IMR-90 (cell line): Measurements from ENCODE around the gene REPS2. TPM values are rescaled to one million over a fixed set of nuclear protein-coding genes. Genes with fewer than 3 reads are reported as not detected.

Source experiments
- ATAC-seq: fragments of 200-7000 bp; cut with Tn5 transposase; 2 replicates; pipeline ENCODE4 v1.9.1; 2020; ENCODE audit warnings: low read depth, mild to moderate bottlenecking, moderate library complexity
- BruUV-seq: library from RNA; stranded (reverse); fragments of 400-500 nt; replicated peaks from 2 replicates; lab custom pipeline; 2021; lab: Mats Ljungman, UMichigan
- CTCF ChIA-PET: fragments of 300-600 bp; formaldehyde crosslinking; extraction: SDS; loops from one replicate; lab custom pipeline; 2021; ENCODE audit warnings: antibody characterized with exemption; lab: Yijun Ruan, JAX
- POLR2A ChIA-PET: fragments of 300-600 bp; sonication (Branson Sonifier 250); formaldehyde crosslinking; loops from one replicate; lab custom pipeline; 2022; ENCODE audit warnings: antibody characterized with exemption; ENCODE audit not compliant: unreplicated experiment; lab: Charles Lee
- DNase-seq: peaks from one replicate; pipeline ENCODE4 v3.0.0; 2013
- H2AFZ ChIP-seq: replicated peaks from 2 replicates; pipeline ENCODE3; 2013; ENCODE audit warnings: low read length, mild to moderate bottlenecking; ENCODE audit not compliant: poor library complexity
- H2AK5ac ChIP-seq: 2 replicates; pipeline ENCODE4 v1.6.1; 2013; ENCODE audit warnings: low read depth, low read length, inconsistent platforms
- H2AK9ac ChIP-seq: replicated peaks from 2 replicates; pipeline ENCODE3; 2013; ENCODE audit warnings: mild to moderate bottlenecking, low read depth, low read length, moderate library complexity; ENCODE audit not compliant: poor library complexity
- H2BK120ac ChIP-seq: 2 replicates; pipeline ENCODE4 v1.6.1; 2013; ENCODE audit warnings: low read depth, low read length, inconsistent platforms
- H2BK15ac ChIP-seq: 3 replicates; pipeline ENCODE4 v1.6.1; 2013; ENCODE audit warnings: low read depth, low read length, inconsistent platforms
- H2BK20ac ChIP-seq: 2 replicates; pipeline ENCODE4 v1.6.1; 2013; ENCODE audit warnings: low read depth, mild to moderate bottlenecking, inconsistent platforms, low read length, moderate library complexity
- H2BK5ac ChIP-seq: 2 replicates; pipeline ENCODE4 v1.6.1; 2013; ENCODE audit warnings: mild to moderate bottlenecking, low read depth, low read length, inconsistent platforms; ENCODE audit not compliant: poor library complexity, severe bottlenecking
- H3K14ac ChIP-seq: replicated peaks from 2 replicates; pipeline ENCODE4 v1.6.1; 2013; ENCODE audit warnings: low read depth, low read length, inconsistent platforms
- H3K18ac ChIP-seq: 2 replicates; pipeline ENCODE4 v1.6.1; 2013; ENCODE audit warnings: low read depth, low read length, control low read depth
- H3K23ac ChIP-seq: 2 replicates; pipeline ENCODE4 v1.6.1; 2013; ENCODE audit warnings: low read depth, low read length, inconsistent platforms
- H3K27ac ChIP-seq: 2 replicates; pipeline ENCODE4 v1.5.1; 2013; ENCODE audit warnings: mild to moderate bottlenecking, control low read depth, low read length; ENCODE audit not compliant: insufficient read depth
- H3K27me3 ChIP-seq: 2 replicates; pipeline ENCODE4 v1.6.1; 2013; ENCODE audit warnings: low read length; ENCODE audit not compliant: control insufficient read depth, insufficient read depth
- H3K36me3 ChIP-seq: 2 replicates; pipeline ENCODE4 v1.6.1; 2013; ENCODE audit warnings: low read length, mixed read lengths; ENCODE audit not compliant: control insufficient read depth, insufficient read depth
- H3K4ac ChIP-seq: 2 replicates; pipeline ENCODE4 v1.6.1; 2013; ENCODE audit warnings: low read depth, low read length, inconsistent platforms
- H3K4me1 ChIP-seq: 2 replicates; pipeline ENCODE4 v1.6.1; 2013; ENCODE audit warnings: low read length, mixed read lengths; ENCODE audit not compliant: control insufficient read depth, insufficient read depth
- H3K4me2 ChIP-seq: 2 replicates; pipeline ENCODE4 v1.6.1; 2013; ENCODE audit warnings: low read depth, mild to moderate bottlenecking, control low read depth, low read length, moderate library complexity
- H3K4me3 ChIP-seq: 2 replicates; pipeline ENCODE4 v1.5.1; 2013; ENCODE audit warnings: low read depth, mild to moderate bottlenecking, control low read depth, low read length, moderate library complexity; ENCODE audit not compliant: insufficient read depth
- H3K56ac ChIP-seq: 2 replicates; pipeline ENCODE4 v1.6.1; 2013; ENCODE audit warnings: low read length, inconsistent platforms; ENCODE audit not compliant: insufficient read depth; ENCODE audit errors: extremely low read depth
- H3K79me1 ChIP-seq, 2 experiments: 2 replicates each; pipeline ENCODE4 v1.6.1; 2013; ENCODE audit warnings: low read length in 2 of 2, inconsistent platforms in 1 of 2, low read depth in 1 of 2
- H3K9ac ChIP-seq: 2 replicates; pipeline ENCODE4 v1.6.1; 2013; ENCODE audit warnings: low read depth, low read length, control low read depth
- H3K9me1 ChIP-seq: 2 replicates; pipeline ENCODE4 v1.6.1; 2013; ENCODE audit warnings: low read length, inconsistent platforms; ENCODE audit not compliant: insufficient read depth
- H3K9me3 ChIP-seq: 2 replicates; pipeline ENCODE4 v1.6.1; 2013; ENCODE audit warnings: low read length; ENCODE audit not compliant: control insufficient read depth, insufficient read depth
- H4K20me1 ChIP-seq: 2 replicates; pipeline ENCODE4 v1.6.1; 2013; ENCODE audit warnings: low read length, inconsistent platforms; ENCODE audit not compliant: insufficient read depth
- H4K5ac ChIP-seq: 2 replicates; pipeline ENCODE4 v1.6.1; 2013; ENCODE audit warnings: mild to moderate bottlenecking, low read depth, low read length, control low read depth
- H4K8ac ChIP-seq, 2 experiments: 2 replicates each; pipeline ENCODE4 v1.6.1; 2013; ENCODE audit warnings: low read depth in 2 of 2, low read length in 2 of 2, control low read depth in 1 of 2, inconsistent platforms in 1 of 2
- H4K91ac ChIP-seq: 2 replicates; pipeline ENCODE4 v1.6.1; 2013; ENCODE audit warnings: low read depth, low read length, inconsistent platforms; ENCODE audit not compliant: insufficient read depth
- BHLHE40 ChIP-seq: fragments of 150-350 bp; IDR thresholded peaks from 2 replicates; pipeline ENCODE4 v1.6.1; 2016; ENCODE audit warnings: mild to moderate bottlenecking, low read depth, low read length
- CEBPB ChIP-seq: IDR thresholded peaks from 2 replicates; pipeline ENCODE4 v1.6.1; 2012; ENCODE audit warnings: low read depth, low read length, improper control_type of control experiment
- MAFK ChIP-seq: IDR thresholded peaks from 2 replicates; pipeline ENCODE4 v1.6.1; 2012; ENCODE audit warnings: low read depth, low read length, improper control_type of control experiment
- NFE2L2 ChIP-seq: fragments of 150-350 bp; IDR thresholded peaks from 2 replicates; pipeline ENCODE4 v1.6.1; 2016; ENCODE audit warnings: low read depth, mild to moderate bottlenecking, low read length
- POLR2A ChIP-seq: IDR thresholded peaks from 2 replicates; pipeline ENCODE4 v1.6.1; 2012; ENCODE audit warnings: mild to moderate bottlenecking, low read depth, low read length
- RAD21 ChIP-seq: IDR thresholded peaks from 2 replicates; pipeline ENCODE4 v1.6.1; 2012; ENCODE audit warnings: low read length, improper control_type of control experiment
- SMC3 ChIP-seq: fragments of 150-350 bp; IDR thresholded peaks from 2 replicates; pipeline ENCODE4 v1.6.1; 2016; ENCODE audit warnings: low read depth, mild to moderate bottlenecking, antibody characterized with exemption, low read length, moderate library complexity
- dilution Hi-C: fragments of 300-500 bp; cut with HindIII; formaldehyde crosslinking; loops from one replicate; pipeline ENCODE4 v1.14.3; 2018; ENCODE audit warnings: low sequenced_read_pairs; ENCODE audit not compliant: unreplicated experiment
- in situ Hi-C: fragments of 300-500 bp; cut with MboI; formaldehyde crosslinking; loops from 3 replicates; pipeline ENCODE4 v1.14.3; 2019; ENCODE audit warnings: low sequenced_read_pairs, inconsistent platforms, mixed read lengths
- intact Hi-C: fragments of 100-400 bp; cut with micrococcal nuclease; formaldehyde crosslinking; loops from 2 replicates; pipeline ENCODE4 v1.10.0; 2022
- polyA plus RNA-seq, 3 experiments: library from polyadenylated mRNA; depleted of rRNA; stranded (reverse); fragments of >200 nt; gene quantifications; 2 replicates each; pipeline ENCODE4 v1.2.3, GENCODE V29; 2012; ENCODE audit warnings: low replicate concordance in 1 of 3
- total RNA-seq: library from RNA; depleted of rRNA; stranded (reverse); fragments of >200 nt; gene quantifications from 2 replicates; pipeline ENCODE4 v1.2.3, GENCODE V29; 2012
- TF ChIP-seq, protein P1 (sequence below): conservative IDR thresholded peaks from 2 replicates; pipeline ENCODE4 v1.5.1; 2012; ENCODE audit warnings: mild to moderate bottlenecking, low read depth, low read length, improper control_type of control experiment
- TF ChIP-seq, protein P2 (sequence below): fragments of 150-350 bp; IDR thresholded peaks from 2 replicates; pipeline ENCODE4 v1.6.1; 2016; ENCODE audit warnings: low read depth, mild to moderate bottlenecking, low read length, moderate library complexity, borderline replicate concordance

REPS2 gene
- total and polyA plus RNA-seq, 2 of the 4 experiments (the other 2 are of a cell fraction), result 0.02 to 0.18 TPM

DNA sequence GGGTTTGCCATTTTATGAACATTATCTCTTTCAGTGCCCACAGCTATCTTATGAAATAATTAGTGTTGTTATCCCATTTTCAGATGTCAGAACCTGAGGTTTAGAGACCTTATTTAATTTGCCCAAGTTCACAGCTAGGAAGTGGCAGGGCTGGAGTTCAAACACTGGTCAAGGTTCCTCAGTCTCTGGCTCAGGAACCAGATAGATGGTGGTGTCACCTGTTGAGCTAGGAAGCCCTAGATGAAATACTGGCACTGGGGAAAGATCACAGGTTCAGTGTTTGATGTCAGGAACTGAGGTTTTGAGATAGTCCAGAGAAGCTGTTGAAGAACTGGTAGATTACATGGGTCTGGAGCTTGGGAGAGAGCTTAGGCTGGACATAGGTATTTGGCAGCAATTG, 85.4 kb downstream of the REPS2 start:
- Histone ChIP-seq H4K8ac (no peak overlapping the region), H3K23ac (no peak overlapping the region), H3K4ac (no peak overlapping the region), H3K9ac (no peak overlapping the region), H2BK120ac (no peak overlapping the region), H3K56ac (no peak overlapping the region), H3K4me1 (no peaks in the 10 kb centered on the region), H2AFZ (no peak overlapping the region), H2BK15ac (no peak overlapping the region), H3K4me2 (no peak overlapping the region), H3K18ac (no peak overlapping the region), H3K27me3 (peaks cover 23% of the 10 kb centered on the region), H3K9me1 (no peaks in the 10 kb centered on the region), H4K5ac (no peak overlapping the region), H3K4me3 (no peak overlapping the region), H3K27ac (no peak overlapping the region), H3K36me3 (no peaks in the 10 kb centered on the region), H3K9me3 (no peaks in the 10 kb centered on the region), H2AK9ac (no peak overlapping the region), H3K79me1 (no peaks in the 10 kb centered on the region), H2BK20ac (no peak overlapping the region), H2AK5ac (no peak overlapping the region), H2BK5ac (no peak overlapping the region), H3K14ac (no peak overlapping the region), H4K91ac (no peak overlapping the region), H4K20me1 (no peaks in the 10 kb centered on the region)
- TF ChIP-seq SMC3 (no peak), NFE2L2 (no peak), CEBPB (no peak), BHLHE40 (no peak), RAD21 (no peak), MAFK (no peak), POLR2A (no peak)
- TF ChIP-seq, protein P1, sequence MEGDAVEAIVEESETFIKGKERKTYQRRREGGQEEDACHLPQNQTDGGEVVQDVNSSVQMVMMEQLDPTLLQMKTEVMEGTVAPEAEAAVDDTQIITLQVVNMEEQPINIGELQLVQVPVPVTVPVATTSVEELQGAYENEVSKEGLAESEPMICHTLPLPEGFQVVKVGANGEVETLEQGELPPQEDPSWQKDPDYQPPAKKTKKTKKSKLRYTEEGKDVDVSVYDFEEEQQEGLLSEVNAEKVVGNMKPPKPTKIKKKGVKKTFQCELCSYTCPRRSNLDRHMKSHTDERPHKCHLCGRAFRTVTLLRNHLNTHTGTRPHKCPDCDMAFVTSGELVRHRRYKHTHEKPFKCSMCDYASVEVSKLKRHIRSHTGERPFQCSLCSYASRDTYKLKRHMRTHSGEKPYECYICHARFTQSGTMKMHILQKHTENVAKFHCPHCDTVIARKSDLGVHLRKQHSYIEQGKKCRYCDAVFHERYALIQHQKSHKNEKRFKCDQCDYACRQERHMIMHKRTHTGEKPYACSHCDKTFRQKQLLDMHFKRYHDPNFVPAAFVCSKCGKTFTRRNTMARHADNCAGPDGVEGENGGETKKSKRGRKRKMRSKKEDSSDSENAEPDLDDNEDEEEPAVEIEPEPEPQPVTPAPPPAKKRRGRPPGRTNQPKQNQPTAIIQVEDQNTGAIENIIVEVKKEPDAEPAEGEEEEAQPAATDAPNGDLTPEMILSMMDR, result no peak
- TF ChIP-seq, protein P2, sequence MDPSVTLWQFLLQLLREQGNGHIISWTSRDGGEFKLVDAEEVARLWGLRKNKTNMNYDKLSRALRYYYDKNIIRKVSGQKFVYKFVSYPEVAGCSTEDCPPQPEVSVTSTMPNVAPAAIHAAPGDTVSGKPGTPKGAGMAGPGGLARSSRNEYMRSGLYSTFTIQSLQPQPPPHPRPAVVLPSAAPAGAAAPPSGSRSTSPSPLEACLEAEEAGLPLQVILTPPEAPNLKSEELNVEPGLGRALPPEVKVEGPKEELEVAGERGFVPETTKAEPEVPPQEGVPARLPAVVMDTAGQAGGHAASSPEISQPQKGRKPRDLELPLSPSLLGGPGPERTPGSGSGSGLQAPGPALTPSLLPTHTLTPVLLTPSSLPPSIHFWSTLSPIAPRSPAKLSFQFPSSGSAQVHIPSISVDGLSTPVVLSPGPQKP, result no peak
- in situ Hi-C loops, result no loop called here
- dilution Hi-C loops, result no loop called here
- no TSS peak for BruUV-seq
- intact Hi-C loops, result no loop called here
- POLR2A ChIA-PET, result no interaction called here
- no peak for ATAC-seq
- CTCF ChIA-PET, result interaction anchor here (0.9 kb wide), 1 partner anchor 15 kb away, joined by 3 read pairs; no protein-coding TSS in a partner anchor
- no peak for DNase-seq
